ENCODE data around the gene PCSK7. TPM values are rescaled to one million over a fixed set of nuclear protein-coding genes. Genes with fewer than 3 reads are reported as not detected.

The PCSK7 gene
- total RNA-seq, 2 donors from 2014 or later: 312 to 355 TPM

- peak overlapping the region; percentile 0 for H3K4me3 Mint-ChIP-seq
- no peaks in the 10 kb centered on the region for H3K36me3 Mint-ChIP-seq (ENCODE audit: low read depth)
- DNase-seq (no peak), ATAC-seq (no peak)
- peak overlapping the region; percentile 79 for H3K27ac Mint-ChIP-seq
- no peaks in the 10 kb centered on the region for H3K27me3 Mint-ChIP-seq
- no peaks in the 10 kb centered on the region for H3K9me3 ChIP-seq (ENCODE audit: control insufficient read depth, low read length, poor library complexity, severe bottlenecking)
- H3K4me1 Mint-ChIP-seq: peaks cover 10% of the 10 kb centered on the region
Observed at GRCh38 chr11:117195258-117195657, 36.6 kb downstream of the PCSK7 start.

GRCh38 chr11:117194267-117194666 is 37.6 kb downstream of the PCSK7 start:
- no peak for DNase-seq
- no peak for ATAC-seq
- Mint-ChIP-seq H3K27ac (peak overlapping the region; percentile 79), H3K4me3 (no peak overlapping the region), H3K4me1 (peaks cover 10% of the 10 kb centered on the region), H3K27me3 (no peaks in the 10 kb centered on the region), H3K36me3 (ENCODE audit: low read depth) (no peaks in the 10 kb centered on the region)
- H3K9me3 ChIP-seq (ENCODE audit: control insufficient read depth, low read length, poor library complexity, severe bottlenecking): no peaks in the 10 kb centered on the region

GRCh38 chr11:117193130-117194020 is 38.5 kb downstream of the PCSK7 start:
- DNase-seq (peak in 1 of 3 donors; percentile 1), ATAC-seq (no peak)
- H3K27ac Mint-ChIP-seq: no peak overlapping the region
- no peaks in the 10 kb centered on the region for H3K27me3 Mint-ChIP-seq
- H3K4me1 Mint-ChIP-seq: peaks cover 10% of the 10 kb centered on the region
- H3K36me3 Mint-ChIP-seq (ENCODE audit: low read depth): no peaks in the 10 kb centered on the region
- no peak overlapping the region for H3K4me3 Mint-ChIP-seq
- H3K9me3 ChIP-seq (ENCODE audit: control insufficient read depth, low read length, poor library complexity, severe bottlenecking): no peaks in the 10 kb centered on the region

DNA sequence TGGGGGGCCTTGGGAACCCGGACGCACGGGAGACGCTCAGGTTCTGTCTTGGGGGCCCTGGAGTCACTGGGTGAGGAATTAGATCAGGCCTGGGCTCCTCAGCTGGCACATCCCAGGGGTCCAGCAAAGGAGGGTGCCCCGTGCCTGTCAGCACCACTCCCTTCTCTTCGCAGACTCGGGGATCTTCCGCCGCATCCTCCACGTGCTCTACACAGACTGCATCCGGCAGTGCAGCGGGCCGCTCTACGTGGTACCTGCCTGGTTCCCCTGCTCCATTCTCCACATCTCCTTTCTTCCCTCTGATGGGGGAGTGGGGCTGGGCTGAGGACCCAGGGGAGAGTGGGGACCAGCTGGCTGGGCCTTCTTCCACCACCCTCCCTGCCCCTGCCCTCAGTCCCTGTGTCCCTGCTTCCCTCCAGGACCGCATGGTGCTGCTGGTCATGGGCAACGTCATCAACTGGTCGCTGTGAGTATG is 39.4 kb downstream of the PCSK7 start:
- Mint-ChIP-seq H3K27ac (no peak overlapping the region), H3K4me1 (peaks cover 8% of the 10 kb centered on the region), H3K4me3 (no peak overlapping the region), H3K36me3 (ENCODE audit: low read depth) (no peaks in the 10 kb centered on the region), H3K27me3 (no peaks in the 10 kb centered on the region)
- H3K9me3 ChIP-seq (ENCODE audit: control insufficient read depth, low read length, poor library complexity, severe bottlenecking): no peaks in the 10 kb centered on the region
- DNase-seq (no peak), ATAC-seq (no peak)

DNA sequence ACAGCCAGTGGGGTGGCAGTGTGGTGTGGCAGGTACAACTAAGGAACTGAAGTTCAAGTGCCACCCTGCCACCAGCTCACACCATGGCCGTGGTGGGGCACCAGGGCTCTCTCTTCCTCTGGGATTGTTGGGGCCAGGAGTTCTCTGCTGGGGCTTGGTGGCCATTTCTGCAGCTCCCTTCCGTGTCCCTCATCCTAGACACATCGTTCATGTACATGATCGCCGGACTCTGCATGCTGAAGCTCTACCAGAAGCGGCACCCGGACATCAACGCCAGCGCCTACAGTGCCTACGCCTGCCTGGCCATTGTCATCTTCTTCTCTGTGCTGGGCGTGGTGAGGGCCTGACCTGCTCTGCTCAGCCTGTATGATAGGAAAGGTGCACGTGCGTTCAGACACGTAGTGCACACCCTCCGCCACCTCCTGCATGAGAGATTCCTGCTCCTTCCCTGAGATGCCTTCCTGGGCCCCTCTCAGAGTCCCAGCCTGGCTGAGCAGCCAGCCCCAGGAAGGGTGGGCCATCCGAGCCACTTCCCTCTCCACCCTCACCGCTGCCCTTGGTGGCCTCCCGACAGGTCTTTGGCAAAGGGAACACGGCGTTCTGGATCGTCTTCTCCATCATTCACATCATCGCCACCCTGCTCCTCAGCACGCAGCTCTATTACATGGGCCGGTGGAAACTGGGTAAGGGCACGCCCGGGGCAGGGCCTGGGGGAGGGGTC is 40.0 kb downstream of the PCSK7 start:
- Mint-ChIP-seq H3K27ac (no peak overlapping the region), H3K27me3 (no peaks in the 10 kb centered on the region), H3K36me3 (ENCODE audit: low read depth) (no peaks in the 10 kb centered on the region), H3K4me3 (no peak overlapping the region), H3K4me1 (peaks cover 10% of the 10 kb centered on the region)
- DNase-seq (no peak), ATAC-seq (no peak)
- H3K9me3 ChIP-seq (ENCODE audit: control insufficient read depth, low read length, poor library complexity, severe bottlenecking): no peaks in the 10 kb centered on the region

DNA sequence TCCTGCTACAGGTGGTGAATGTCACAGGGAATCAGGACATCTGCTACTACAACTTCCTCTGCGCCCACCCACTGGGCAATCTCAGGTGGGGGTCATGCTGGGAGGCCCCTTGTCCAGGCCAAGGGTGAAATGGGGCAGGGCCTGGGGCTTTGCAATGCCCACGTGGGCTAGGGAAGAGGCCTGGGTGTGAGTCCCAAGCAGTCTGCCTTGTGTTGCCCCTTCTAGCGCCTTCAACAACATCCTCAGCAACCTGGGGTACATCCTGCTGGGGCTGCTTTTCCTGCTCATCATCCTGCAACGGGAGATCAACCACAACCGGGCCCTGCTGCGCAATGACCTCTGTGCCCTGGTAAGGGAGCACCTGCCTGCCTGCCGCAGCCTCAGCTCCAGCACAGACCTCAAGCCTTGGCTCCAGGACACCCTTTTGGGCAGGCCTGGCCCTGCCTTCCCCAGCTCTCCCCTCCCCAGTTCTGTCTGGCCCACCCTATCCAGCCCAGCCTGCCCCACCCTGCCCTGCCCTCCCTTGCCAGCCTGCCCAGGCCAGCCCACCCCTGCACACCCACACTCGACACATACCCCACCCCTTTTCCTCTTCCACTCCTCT is 41.8 kb downstream of the PCSK7 start:
- H3K36me3 Mint-ChIP-seq (ENCODE audit: low read depth): no peaks in the 10 kb centered on the region
- no peak for ATAC-seq
- no peaks in the 10 kb centered on the region for H3K27me3 Mint-ChIP-seq
- no peak overlapping the region for H3K4me3 Mint-ChIP-seq
- peaks cover 5% of the 10 kb centered on the region for H3K4me1 Mint-ChIP-seq
- H3K9me3 ChIP-seq (ENCODE audit: control insufficient read depth, low read length, poor library complexity, severe bottlenecking): no peaks in the 10 kb centered on the region
- DNase-seq: no peak
- no peak overlapping the region for H3K27ac Mint-ChIP-seq

DNA sequence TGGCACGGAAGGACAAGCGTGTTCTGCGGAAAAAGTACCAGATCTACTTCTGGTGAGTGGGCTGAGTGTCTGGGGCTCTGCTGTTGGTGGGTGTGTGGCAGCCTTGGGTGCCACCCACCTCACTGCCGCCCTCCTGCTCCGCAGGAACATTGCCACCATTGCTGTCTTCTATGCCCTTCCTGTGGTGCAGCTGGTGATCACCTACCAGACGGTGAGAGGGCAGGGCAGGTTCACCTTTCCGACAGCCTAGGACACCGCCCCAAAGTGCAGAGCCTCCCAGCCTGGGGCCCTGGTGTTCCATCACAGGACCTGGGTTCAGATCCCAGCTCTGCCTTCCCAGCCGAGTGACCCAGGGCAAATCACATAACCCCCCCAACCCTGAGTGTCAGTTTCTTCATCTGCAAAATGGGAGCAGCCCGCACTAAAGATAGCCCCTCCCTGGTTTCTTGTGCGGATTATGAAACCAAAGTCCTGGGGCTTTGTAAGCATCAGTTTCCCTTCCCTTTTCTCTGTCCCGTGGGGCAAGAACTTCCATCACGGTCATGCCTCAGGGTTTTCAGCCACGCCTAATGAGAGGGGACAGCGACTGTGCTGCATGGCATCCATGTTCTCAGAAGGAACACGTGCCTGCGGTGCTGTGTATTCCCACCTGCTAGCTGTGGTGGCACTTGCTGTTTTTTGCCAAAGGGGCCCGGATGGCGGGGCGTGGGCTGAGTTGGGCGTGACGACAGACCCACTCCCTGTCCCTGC is 42.5 kb downstream of the PCSK7 start:
- Mint-ChIP-seq H3K4me1 (peaks cover 5% of the 10 kb centered on the region), H3K27me3 (no peaks in the 10 kb centered on the region), H3K36me3 (ENCODE audit: low read depth) (no peaks in the 10 kb centered on the region), H3K27ac (peak overlapping the region; percentile 6), H3K4me3 (no peak overlapping the region)
- ATAC-seq: peak; percentile 71
- H3K9me3 ChIP-seq (ENCODE audit: control insufficient read depth, low read length, poor library complexity, severe bottlenecking): no peaks in the 10 kb centered on the region
- no peak for DNase-seq

DNA sequence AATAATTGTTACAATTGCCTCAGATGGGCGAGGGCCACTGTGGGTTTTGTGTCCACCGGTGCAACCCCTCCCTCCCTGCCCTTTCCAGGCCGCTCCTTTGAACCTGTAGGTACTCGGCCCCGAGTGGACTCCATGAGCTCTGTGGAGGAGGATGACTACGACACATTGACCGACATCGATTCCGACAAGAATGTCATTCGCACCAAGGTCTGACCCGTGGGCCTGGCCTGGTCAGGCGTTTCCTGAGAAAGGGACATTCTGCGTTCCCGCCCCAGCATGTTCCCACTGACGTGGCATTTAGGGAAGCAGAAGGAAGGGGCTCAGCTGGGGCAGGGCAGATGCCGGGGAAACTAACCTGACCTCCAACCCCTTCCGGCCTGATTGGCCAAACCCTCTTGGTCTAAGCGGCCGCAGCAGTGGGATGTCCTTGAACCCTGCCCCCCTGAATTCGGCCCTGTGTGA is 43.2 kb downstream of the PCSK7 start:
- no peaks in the 10 kb centered on the region for H3K9me3 ChIP-seq (ENCODE audit: control insufficient read depth, low read length, poor library complexity, severe bottlenecking)
- no peaks in the 10 kb centered on the region for H3K27me3 Mint-ChIP-seq
- ATAC-seq: no peak
- peaks cover 7% of the 10 kb centered on the region for H3K4me1 Mint-ChIP-seq
- H3K36me3 Mint-ChIP-seq (ENCODE audit: low read depth): no peaks in the 10 kb centered on the region
- no peak overlapping the region for H3K27ac Mint-ChIP-seq
- no peak overlapping the region for H3K4me3 Mint-ChIP-seq
- no peak for DNase-seq

DNA sequence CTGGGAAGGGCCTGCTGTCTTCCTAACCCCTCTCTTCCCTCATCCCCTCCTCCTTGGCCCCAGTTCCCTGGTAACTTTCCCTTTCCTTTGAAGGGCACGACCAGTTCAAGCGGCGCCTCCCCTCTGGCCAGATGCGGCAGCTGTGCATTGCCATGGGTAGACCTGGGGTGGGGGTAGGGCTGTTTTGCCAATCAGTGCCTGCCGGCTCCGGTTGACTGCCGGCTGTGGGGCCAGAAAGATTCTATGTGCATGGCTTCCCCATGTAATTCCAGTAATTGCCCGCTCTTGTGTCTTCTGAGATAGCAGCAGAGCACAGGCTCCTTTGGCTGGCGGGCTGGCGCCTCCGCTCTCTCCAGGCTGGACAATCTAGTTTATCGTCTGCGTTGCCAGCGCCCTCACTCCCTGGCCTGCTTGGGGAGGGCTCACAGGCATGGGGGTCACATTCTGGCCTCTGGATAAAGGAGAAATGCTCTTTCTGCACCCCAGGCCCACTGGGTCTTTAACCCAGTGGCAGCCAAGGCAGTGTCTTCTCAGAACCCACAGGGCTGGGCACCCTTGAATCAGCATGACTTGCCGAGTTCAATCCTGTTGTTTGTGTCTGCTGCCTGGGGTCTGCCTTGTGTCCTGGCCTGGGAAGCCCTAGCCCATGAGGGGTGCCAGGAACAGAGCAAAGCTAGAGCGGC is 43.9 kb downstream of the PCSK7 start:
- DNase-seq (no peak), ATAC-seq (no peak)
- H3K27ac Mint-ChIP-seq: peak overlapping the region; percentile 43
- H3K36me3 Mint-ChIP-seq (ENCODE audit: low read depth): no peaks in the 10 kb centered on the region
- no peaks in the 10 kb centered on the region for H3K9me3 ChIP-seq (ENCODE audit: control insufficient read depth, low read length, poor library complexity, severe bottlenecking)
- peak overlapping the region; percentile 45 for H3K4me3 Mint-ChIP-seq
- H3K4me1 Mint-ChIP-seq: peaks cover 4% of the 10 kb centered on the region
- H3K27me3 Mint-ChIP-seq: no peaks in the 10 kb centered on the region

GRCh38 chr11:117187428-117187798 is 44.5 kb downstream of the PCSK7 start:
- Mint-ChIP-seq H3K27ac (peak overlapping the region; percentile 43), H3K4me3 (no peak overlapping the region), H3K27me3 (no peaks in the 10 kb centered on the region), H3K4me1 (peaks cover 4% of the 10 kb centered on the region), H3K36me3 (ENCODE audit: low read depth) (no peaks in the 10 kb centered on the region)
- ATAC-seq (no peak), DNase-seq (no peak)
- H3K9me3 ChIP-seq (ENCODE audit: control insufficient read depth, low read length, poor library complexity, severe bottlenecking): no peaks in the 10 kb centered on the region

- Mint-ChIP-seq H3K27me3 (no peaks in the 10 kb centered on the region), H3K27ac (peak overlapping the region; percentile 43), H3K36me3 (ENCODE audit: low read depth) (no peaks in the 10 kb centered on the region), H3K4me3 (no peak overlapping the region), H3K4me1 (peaks cover 4% of the 10 kb centered on the region)
- ATAC-seq (no peak), DNase-seq (no peak)
- no peaks in the 10 kb centered on the region for H3K9me3 ChIP-seq (ENCODE audit: control insufficient read depth, low read length, poor library complexity, severe bottlenecking)
Observed at GRCh38 chr11:117187007-117187406, 44.9 kb downstream of the PCSK7 start.

GRCh38 chr11:117186431-117186761 is 45.5 kb downstream of the PCSK7 start:
- no peaks in the 10 kb centered on the region for H3K27me3 Mint-ChIP-seq
- DNase-seq (no peak), ATAC-seq (no peak)
- peak overlapping the region; percentile 78 for H3K27ac Mint-ChIP-seq
- H3K4me3 Mint-ChIP-seq: peak overlapping the region; percentile 25
- no peaks in the 10 kb centered on the region for H3K9me3 ChIP-seq (ENCODE audit: control insufficient read depth, low read length, poor library complexity, severe bottlenecking)
- H3K4me1 Mint-ChIP-seq: peaks cover 4% of the 10 kb centered on the region
- no peaks in the 10 kb centered on the region for H3K36me3 Mint-ChIP-seq (ENCODE audit: low read depth)

Measured in T-helper 17 cell (primary cell).